Brain microvascular endothelial cell (primary cell): ENCODE results near the gene CCDC91.

Experiments
- DNase-seq: peaks from one replicate; pipeline ENCODE4 v3.0.0-alpha.2; 2020
- H3K27ac ChIP-seq: fragments of 250-450 bp; sonication (Bioruptor Pico); 2 replicates; pipeline ENCODE4 v1.5.1; 2020; ENCODE audit warnings: mild to moderate bottlenecking, moderate library complexity
- H3K27me3 ChIP-seq: fragments of 250-450 bp; sonication (Bioruptor Pico); replicated peaks from 2 replicates; pipeline ENCODE4 v1.5.1; 2020; ENCODE audit warnings: mild to moderate bottlenecking
- H3K36me3 ChIP-seq: fragments of 250-450 bp; sonication (Bioruptor Pico); replicated peaks from 2 replicates; pipeline ENCODE4 v1.5.1; 2020; ENCODE audit warnings: mild to moderate bottlenecking
- H3K4me3 ChIP-seq: 2 replicates; pipeline ENCODE4 v1.5.1; 2011; ENCODE audit warnings: low read depth, mild to moderate bottlenecking, control low read depth, low read length, moderate library complexity
- in situ Hi-C: cut with HindIII; loops from 2 replicates; pipeline ENCODE4 v1.10.0; 2017; ENCODE audit warnings: low sequenced_read_pairs, low pct_ligation_motif_present
- TF ChIP-seq, protein P1 (sequence below): IDR thresholded peaks from 2 replicates; pipeline ENCODE4 v1.5.1; 2011; ENCODE audit warnings: low read depth, mild to moderate bottlenecking, moderate library complexity, low read length, control low read depth, inconsistent platforms; ENCODE audit errors: missing control alignments

CCDC91 gene

DNA sequence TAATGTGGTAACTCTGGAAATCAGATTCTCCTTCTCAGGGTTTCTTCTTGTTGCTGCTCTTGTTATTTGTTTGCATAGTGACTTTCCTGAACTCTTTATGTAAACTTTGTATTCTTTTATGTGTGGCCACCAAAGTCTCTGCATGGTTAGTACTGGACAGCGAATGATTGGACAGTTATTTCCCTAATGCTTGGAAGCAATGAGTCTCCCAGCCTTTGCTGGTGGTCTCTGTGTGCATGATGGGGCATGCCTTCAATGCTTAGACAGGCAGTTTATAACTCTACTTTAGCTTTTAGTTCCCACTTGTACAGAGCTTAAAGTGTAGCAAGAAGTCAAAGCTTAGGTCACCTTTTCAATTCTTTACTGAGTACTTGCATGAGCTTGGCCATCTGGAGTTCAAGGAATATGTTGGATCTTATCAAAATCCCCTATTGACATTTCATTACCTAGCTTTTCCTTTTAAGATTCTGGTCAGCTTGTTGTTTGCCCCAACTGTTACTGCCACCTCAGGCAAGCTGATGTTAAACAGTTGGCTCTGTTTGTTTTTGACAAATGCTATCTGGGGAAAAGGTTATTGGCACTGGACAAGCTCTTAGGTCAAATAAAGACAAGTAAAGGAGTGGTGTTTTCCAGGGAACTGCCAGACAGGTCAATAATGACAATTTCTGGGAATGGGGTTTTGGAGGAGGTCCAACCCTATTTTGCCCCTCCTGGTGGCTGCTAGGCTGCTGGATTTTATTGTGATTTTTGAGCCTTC lies 12.3 kb downstream of the CCDC91 start:
- Histone ChIP-seq H3K36me3 (no peaks in the 10 kb centered on the region), H3K4me3 (no peak overlapping the region), H3K27ac (no peak overlapping the region), H3K27me3 (no peaks in the 10 kb centered on the region)
- DNase-seq: no peak
- TF ChIP-seq, protein P1, sequence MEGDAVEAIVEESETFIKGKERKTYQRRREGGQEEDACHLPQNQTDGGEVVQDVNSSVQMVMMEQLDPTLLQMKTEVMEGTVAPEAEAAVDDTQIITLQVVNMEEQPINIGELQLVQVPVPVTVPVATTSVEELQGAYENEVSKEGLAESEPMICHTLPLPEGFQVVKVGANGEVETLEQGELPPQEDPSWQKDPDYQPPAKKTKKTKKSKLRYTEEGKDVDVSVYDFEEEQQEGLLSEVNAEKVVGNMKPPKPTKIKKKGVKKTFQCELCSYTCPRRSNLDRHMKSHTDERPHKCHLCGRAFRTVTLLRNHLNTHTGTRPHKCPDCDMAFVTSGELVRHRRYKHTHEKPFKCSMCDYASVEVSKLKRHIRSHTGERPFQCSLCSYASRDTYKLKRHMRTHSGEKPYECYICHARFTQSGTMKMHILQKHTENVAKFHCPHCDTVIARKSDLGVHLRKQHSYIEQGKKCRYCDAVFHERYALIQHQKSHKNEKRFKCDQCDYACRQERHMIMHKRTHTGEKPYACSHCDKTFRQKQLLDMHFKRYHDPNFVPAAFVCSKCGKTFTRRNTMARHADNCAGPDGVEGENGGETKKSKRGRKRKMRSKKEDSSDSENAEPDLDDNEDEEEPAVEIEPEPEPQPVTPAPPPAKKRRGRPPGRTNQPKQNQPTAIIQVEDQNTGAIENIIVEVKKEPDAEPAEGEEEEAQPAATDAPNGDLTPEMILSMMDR: peak; percentile 5
- in situ Hi-C loops: no loop called here

DNA sequence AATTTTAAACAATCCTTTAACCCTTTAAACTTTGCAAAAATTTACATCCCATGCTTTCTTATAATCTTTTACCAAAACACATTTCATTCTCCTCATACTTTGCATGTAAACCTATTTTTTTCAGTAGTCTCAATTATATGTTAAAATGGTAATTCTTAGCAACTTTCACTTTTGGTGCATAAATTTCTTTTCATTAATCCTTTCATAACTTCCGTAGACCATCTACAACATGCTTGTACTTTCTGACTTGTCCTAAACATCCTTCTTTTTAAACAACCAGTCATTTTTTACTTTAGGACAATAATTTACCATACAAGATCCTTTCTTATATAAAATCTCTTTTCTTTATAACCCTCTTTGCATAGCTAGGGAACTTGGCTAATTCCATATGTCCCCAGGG lies 19.5 kb downstream of the CCDC91 start:
- no peak for DNase-seq
- Histone ChIP-seq H3K27me3 (no peaks in the 10 kb centered on the region), H3K27ac (no peak overlapping the region), H3K4me3 (no peak overlapping the region), H3K36me3 (no peaks in the 10 kb centered on the region)
- TF ChIP-seq, protein P1: no peak
- in situ Hi-C loops: no loop called here

DNA sequence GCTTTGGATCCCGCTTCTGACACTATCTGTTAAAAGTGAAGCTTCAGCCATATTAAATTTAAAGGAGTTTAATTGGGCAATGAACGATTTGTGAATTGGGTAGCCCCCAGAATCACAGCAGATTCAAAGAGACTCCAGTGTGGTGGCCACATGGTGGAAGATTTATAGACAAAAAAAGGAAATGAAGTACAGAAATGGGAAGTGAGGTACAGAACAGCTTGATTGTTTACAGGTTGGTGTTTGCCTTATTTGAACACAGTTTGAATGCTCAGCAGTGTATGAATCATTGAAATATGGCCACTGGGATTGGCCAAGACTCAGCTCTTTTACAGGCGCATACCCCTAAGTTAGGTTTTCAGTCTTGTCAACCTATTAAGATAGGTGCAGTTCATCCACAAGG lies 21.9 kb downstream of the CCDC91 start:
- no peak for DNase-seq
- Histone ChIP-seq H3K4me3 (no peak overlapping the region), H3K36me3 (no peaks in the 10 kb centered on the region), H3K27me3 (no peaks in the 10 kb centered on the region), H3K27ac (no peak overlapping the region)
- TF ChIP-seq, protein P1: no peak
- in situ Hi-C loops: no loop called here

DNA sequence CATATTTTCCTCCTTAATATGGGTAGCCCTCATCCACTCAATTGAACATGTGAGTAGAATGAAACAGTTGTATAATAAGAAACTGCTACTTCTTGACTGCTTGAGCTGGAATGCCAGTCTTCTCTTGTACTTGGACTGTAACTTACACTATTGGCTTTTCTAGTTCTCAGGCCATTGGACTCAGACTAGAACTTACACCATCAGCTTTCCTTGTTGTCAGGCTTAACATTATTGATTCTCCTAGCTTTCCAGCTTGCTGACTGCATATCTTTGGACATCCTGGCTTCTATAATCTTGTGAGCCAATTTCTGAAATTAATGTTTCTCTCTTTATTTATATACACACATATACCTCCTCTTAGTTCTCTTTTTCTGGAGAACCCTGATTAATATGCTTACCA lies 24.8 kb downstream of the CCDC91 start:
- H3K27ac ChIP-seq: no peak overlapping the region
- H3K4me3 ChIP-seq: no peak overlapping the region
- H3K27me3 ChIP-seq: no peaks in the 10 kb centered on the region
- no peaks in the 10 kb centered on the region for H3K36me3 ChIP-seq
- in situ Hi-C loops: no loop called here
- TF ChIP-seq, protein P1: no peak
- DNase-seq: no peak

DNA sequence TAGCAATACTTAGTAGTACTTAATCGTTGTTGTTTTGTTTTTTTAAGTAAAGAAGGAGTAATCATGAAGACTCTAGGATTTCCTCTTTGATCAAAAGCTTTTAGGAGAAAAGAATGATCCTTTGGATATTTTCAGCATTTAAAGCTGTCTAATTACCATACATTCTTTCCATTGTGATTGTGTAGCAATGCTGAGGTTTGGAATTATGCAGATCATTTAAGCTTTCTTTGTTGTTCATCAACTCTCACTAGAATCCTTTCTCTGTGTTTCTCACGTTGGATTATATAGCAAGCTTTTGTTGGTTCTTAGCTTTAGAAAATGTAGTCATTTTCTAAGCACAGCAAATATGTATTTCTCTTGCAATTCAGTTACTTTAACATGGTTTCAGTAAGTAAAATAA lies 25.8 kb downstream of the CCDC91 start:
- TF ChIP-seq, protein P1: no peak
- no peaks in the 10 kb centered on the region for H3K27me3 ChIP-seq
- no peak overlapping the region for H3K4me3 ChIP-seq
- H3K36me3 ChIP-seq: no peaks in the 10 kb centered on the region
- H3K27ac ChIP-seq: no peak overlapping the region
- no peak for DNase-seq
- in situ Hi-C loops: no loop called here

DNA sequence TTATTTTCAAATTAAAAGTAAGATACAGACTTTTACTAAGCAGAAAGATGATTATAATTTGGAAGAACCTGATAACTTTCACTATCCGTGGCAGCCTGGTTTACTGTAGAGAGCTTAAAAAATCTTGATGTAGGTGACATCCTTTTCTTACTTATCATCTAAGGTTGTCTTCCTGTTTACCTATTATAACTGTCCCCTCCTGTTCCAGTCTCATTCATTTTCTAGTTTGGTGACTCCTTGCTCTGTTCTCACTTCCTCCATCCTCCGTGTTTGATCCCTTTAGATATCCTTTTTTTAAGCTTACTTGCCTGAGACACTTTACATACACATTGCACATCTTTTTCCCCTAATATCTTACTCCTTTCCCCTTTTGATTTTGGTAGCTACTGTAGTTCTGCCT lies 27.5 kb downstream of the CCDC91 start:
- no peak for DNase-seq
- Histone ChIP-seq H3K27me3 (no peaks in the 10 kb centered on the region), H3K27ac (no peak overlapping the region), H3K36me3 (no peaks in the 10 kb centered on the region), H3K4me3 (no peak overlapping the region)
- in situ Hi-C loops: no loop called here
- TF ChIP-seq, protein P1: no peak
